HEK293 (cell line): ENCODE measurements around the gene ANO7.

Source experiments
- ZNF423 ChIP-seq: fragments of 450-650 bp; formaldehyde crosslinking; IDR thresholded peaks from 2 replicates; pipeline ENCODE4 v1.5.1; 2016; ENCODE audit warnings: missing biosample characterization, missing genetic modification characterization
- TF ChIP-seq, protein P1 (sequence below): fragments of 450-650 bp; formaldehyde crosslinking; IDR thresholded peaks from 2 replicates; pipeline ENCODE4 v1.5.1; 2016; ENCODE audit warnings: missing biosample characterization, missing genetic modification characterization

DNA sequence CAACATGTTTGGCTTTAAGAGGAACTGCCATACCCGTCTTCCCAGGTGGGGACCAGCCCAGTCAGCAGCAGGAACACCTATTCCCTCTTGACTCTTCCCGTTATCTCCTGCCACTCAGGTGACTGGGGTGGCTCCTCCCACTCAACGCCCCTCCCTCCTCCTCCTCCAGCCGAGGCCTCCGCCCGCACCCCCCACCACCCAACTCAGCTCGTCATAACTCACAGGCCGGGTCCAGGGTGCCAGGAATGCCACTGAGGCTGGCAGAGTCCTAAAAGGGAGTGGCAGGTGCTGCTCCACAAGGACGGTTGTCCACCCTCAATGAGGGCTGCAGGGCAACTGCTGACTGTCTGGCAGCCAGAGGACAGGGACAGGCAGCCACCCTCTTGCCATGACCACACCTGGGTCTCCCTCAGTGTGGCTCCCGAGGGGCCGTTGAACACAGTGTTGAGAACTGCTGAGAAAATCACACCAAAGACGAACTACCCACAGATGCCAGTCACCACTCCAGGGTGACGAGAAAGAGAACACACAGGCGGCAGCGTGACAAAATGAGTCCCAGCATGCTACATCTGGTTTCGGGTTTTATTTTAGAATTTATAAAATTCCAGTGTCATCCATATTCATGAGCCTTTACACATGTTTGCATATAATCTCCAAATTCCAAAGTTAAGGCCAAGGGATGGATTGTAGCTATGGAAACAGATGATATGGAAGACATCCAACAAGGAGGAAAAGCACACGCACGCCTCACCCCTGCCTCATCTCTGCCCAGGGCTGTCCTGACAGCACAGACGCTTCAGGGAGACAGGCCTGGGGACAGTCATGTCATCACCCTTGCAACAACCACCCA lies 38.5 kb downstream of the ANO7 start:
- TF ChIP-seq ZNF423 (tag by site-specific recombination), result no peak
- TF ChIP-seq, protein P1, sequence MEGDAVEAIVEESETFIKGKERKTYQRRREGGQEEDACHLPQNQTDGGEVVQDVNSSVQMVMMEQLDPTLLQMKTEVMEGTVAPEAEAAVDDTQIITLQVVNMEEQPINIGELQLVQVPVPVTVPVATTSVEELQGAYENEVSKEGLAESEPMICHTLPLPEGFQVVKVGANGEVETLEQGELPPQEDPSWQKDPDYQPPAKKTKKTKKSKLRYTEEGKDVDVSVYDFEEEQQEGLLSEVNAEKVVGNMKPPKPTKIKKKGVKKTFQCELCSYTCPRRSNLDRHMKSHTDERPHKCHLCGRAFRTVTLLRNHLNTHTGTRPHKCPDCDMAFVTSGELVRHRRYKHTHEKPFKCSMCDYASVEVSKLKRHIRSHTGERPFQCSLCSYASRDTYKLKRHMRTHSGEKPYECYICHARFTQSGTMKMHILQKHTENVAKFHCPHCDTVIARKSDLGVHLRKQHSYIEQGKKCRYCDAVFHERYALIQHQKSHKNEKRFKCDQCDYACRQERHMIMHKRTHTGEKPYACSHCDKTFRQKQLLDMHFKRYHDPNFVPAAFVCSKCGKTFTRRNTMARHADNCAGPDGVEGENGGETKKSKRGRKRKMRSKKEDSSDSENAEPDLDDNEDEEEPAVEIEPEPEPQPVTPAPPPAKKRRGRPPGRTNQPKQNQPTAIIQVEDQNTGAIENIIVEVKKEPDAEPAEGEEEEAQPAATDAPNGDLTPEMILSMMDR (tag by site-specific recombination), result no peak
